Fibroblast of lung (primary cell): ENCODE measurements around the gene MTHFSD. TPM values are rescaled to one million over a fixed set of nuclear protein-coding genes. Genes with fewer than 3 reads are reported as not detected.

Experiments used
- DNase-seq, 2 donors: peaks; one replicate each; pipeline versions ENCODE4 v3.0.0 to v3.0.0-alpha.2; 2010; ENCODE audit warnings: low read depth in 2 of 2
- H2AFZ ChIP-seq: 2 replicates; pipeline ENCODE4 v1.5.1; 2012; ENCODE audit warnings: low read length, control low read depth, inconsistent platforms
- H3K27ac ChIP-seq: 2 replicates; pipeline ENCODE4 v1.5.1; 2011; ENCODE audit warnings: low read length, control low read depth; ENCODE audit not compliant: insufficient read depth
- H3K27me3 ChIP-seq: 2 replicates; pipeline ENCODE4 v1.5.1; 2011; ENCODE audit warnings: mild to moderate bottlenecking, low read length; ENCODE audit not compliant: control insufficient read depth, insufficient read depth
- H3K36me3 ChIP-seq: 2 replicates; pipeline ENCODE4 v1.5.1; 2011; ENCODE audit warnings: low read length; ENCODE audit not compliant: control insufficient read depth, insufficient read depth
- H3K4me1 ChIP-seq: 2 replicates; pipeline ENCODE4 v1.5.1; 2011; ENCODE audit warnings: low read length; ENCODE audit not compliant: control insufficient read depth, insufficient read depth; ENCODE audit errors: extremely low read depth
- H3K4me2 ChIP-seq: 2 replicates; pipeline ENCODE4 v1.5.1; 2011; ENCODE audit warnings: low read length, control low read depth; ENCODE audit not compliant: insufficient read depth; ENCODE audit errors: extremely low read depth
- H3K4me3 ChIP-seq, 4 experiments: fragments of 200-600 bp in 1 of 4; sonication (generic) in 1 of 4; replicated peaks in 1 of 4; 2 replicates each; pipeline ENCODE4 v1.5.1; 2011 to 2016; ENCODE audit warnings: low read length in 4 of 4, low read depth in 3 of 4, mild to moderate bottlenecking in 3 of 4, control low read depth in 2 of 4, inconsistent platforms in 1 of 4, mixed read lengths in 1 of 4; ENCODE audit not compliant: insufficient read depth in 1 of 4; ENCODE audit errors: control extremely low read depth in 1 of 4
- H3K79me2 ChIP-seq: 2 replicates; pipeline ENCODE4 v1.5.1; 2012; ENCODE audit warnings: mild to moderate bottlenecking, low read length, inconsistent platforms; ENCODE audit not compliant: control insufficient read depth, insufficient read depth
- H3K9ac ChIP-seq: 2 replicates; pipeline ENCODE4 v1.5.1; 2011; ENCODE audit warnings: mild to moderate bottlenecking, low read length, control low read depth; ENCODE audit not compliant: insufficient read depth
- H3K9me3 ChIP-seq: 2 replicates; pipeline ENCODE4 v1.5.1; 2012; ENCODE audit warnings: low read depth, low read length; ENCODE audit not compliant: control insufficient read depth, insufficient read depth
- H4K20me1 ChIP-seq: 2 replicates; pipeline ENCODE4 v1.5.1; 2011; ENCODE audit warnings: low read length; ENCODE audit not compliant: control insufficient read depth, insufficient read depth; ENCODE audit errors: extremely low read depth
- EZH2 ChIP-seq: IDR thresholded peaks from 2 replicates; pipeline ENCODE4 v1.5.1; 2012; ENCODE audit warnings: low read length, control low read depth, mild to moderate bottlenecking; ENCODE audit errors: missing control alignments
- polyA plus RNA-seq, 2 donors: library from polyadenylated mRNA; depleted of rRNA in 1 of 2; stranded (reverse) in 1 of 2; unstranded in 1 of 2; fragments of >200 nt; gene quantifications; 2 replicates each; pipeline ENCODE4 v1.2.1, GENCODE V29; 2011 to 2012; ENCODE audit warnings: missing spikeins in 1 of 2
- total RNA-seq: library from RNA; depleted of rRNA; stranded (reverse); fragments of >200 nt; gene quantifications from 2 replicates; pipeline ENCODE4 v1.2.1, GENCODE V29; 2014
- TF ChIP-seq, protein P1 (sequence below), 2 donors: IDR thresholded peaks in 1 of 2; conservative IDR thresholded peaks in 1 of 2; 1 replicate in 1 of 2; 2 replicates in 1 of 2; pipeline ENCODE4 v1.5.1; 2011 to 2012; ENCODE audit warnings: low read length in 2 of 2, control low read depth in 1 of 2, inconsistent platforms in 1 of 2, low read depth in 1 of 2, mild to moderate bottlenecking in 1 of 2

The MTHFSD gene
- total and polyA plus RNA-seq, 2 donors (not counting 1 experiment from before 2014, with no cell fraction given): 13.1 to 19.3 TPM

DNA sequence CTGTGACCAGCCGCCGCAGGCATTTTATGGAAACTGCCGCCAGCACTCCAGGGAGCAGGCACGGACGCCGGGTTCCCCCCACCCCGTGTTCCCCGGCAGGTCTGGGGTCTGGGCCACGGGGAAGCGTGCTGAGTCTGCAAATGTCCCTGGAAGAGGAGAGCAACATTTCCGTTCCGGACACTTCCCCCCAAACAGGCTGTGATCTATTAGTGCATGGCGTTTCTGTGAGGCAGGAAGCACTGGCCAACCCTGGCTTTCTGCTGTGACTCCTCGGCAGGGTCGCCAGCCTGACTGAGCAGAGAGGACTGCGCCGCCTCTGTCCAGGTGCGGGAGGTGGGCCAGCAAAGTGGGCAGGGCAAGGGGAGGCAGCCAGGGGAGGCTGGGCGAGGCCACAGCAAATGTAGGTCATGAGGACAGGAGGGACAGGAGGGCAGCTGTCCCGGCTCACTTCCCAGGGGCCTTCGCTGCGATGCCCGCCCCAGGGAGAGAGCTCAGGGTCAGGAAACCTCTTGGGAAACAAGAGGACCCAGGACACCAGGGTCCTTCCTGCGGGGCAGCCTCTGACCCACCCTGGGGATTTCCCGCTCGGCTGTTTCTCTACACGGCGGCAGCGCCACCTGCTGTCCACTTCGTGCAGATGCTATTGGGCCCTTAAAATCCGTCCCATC lies 35.3 kb downstream of the MTHFSD start:
- Histone ChIP-seq H3K4me3 (peak overlapping the region; percentile 15 to 53 (median 40)), H3K9me3 (no peaks in the 10 kb centered on the region), H3K27ac (peak overlapping the region; percentile 28), H3K79me2 (peaks cover 41% of the 10 kb centered on the region), H3K36me3 (peaks cover 25% of the 10 kb centered on the region), H3K4me1 (peaks cover 23% of the 10 kb centered on the region), H3K4me2 (peak overlapping the region; percentile 62), H3K27me3 (no peaks in the 10 kb centered on the region), H4K20me1 (no peaks in the 10 kb centered on the region), H2AFZ (no peak overlapping the region), H3K9ac (peak overlapping the region; percentile 26)
- peak; percentile 40 to 75 for DNase-seq
- TF ChIP-seq, protein P1, sequence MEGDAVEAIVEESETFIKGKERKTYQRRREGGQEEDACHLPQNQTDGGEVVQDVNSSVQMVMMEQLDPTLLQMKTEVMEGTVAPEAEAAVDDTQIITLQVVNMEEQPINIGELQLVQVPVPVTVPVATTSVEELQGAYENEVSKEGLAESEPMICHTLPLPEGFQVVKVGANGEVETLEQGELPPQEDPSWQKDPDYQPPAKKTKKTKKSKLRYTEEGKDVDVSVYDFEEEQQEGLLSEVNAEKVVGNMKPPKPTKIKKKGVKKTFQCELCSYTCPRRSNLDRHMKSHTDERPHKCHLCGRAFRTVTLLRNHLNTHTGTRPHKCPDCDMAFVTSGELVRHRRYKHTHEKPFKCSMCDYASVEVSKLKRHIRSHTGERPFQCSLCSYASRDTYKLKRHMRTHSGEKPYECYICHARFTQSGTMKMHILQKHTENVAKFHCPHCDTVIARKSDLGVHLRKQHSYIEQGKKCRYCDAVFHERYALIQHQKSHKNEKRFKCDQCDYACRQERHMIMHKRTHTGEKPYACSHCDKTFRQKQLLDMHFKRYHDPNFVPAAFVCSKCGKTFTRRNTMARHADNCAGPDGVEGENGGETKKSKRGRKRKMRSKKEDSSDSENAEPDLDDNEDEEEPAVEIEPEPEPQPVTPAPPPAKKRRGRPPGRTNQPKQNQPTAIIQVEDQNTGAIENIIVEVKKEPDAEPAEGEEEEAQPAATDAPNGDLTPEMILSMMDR (conservative IDR thresholded peaks at IDR 0.05 in 1 of 2, IDR thresholded peaks at IDR 0.05 in 1 of 2; ENCODE audit: low read depth in 1 of 2, low read length in 2 of 2): peak; percentile 89 to 93
- no peak for TF ChIP-seq EZH2

GRCh38 chr16:86519007-86519648 lies 35.9 kb downstream of the MTHFSD start:
- Histone ChIP-seq H2AFZ (no peak overlapping the region), H3K4me1 (peaks cover 23% of the 10 kb centered on the region), H3K27me3 (no peaks in the 10 kb centered on the region), H3K9me3 (no peaks in the 10 kb centered on the region), H4K20me1 (no peaks in the 10 kb centered on the region), H3K4me2 (no peak overlapping the region), H3K9ac (peak overlapping the region; percentile 8), H3K4me3 (no peak overlapping the region), H3K36me3 (peaks cover 25% of the 10 kb centered on the region), H3K27ac (no peak overlapping the region), H3K79me2 (peaks cover 48% of the 10 kb centered on the region)
- DNase-seq: no peak
- TF ChIP-seq, protein P1 (conservative IDR thresholded peaks at IDR 0.05 in 1 of 2, IDR thresholded peaks at IDR 0.05 in 1 of 2; ENCODE audit: low read depth in 1 of 2, low read length in 2 of 2): no peak
- TF ChIP-seq EZH2: no peak

DNA sequence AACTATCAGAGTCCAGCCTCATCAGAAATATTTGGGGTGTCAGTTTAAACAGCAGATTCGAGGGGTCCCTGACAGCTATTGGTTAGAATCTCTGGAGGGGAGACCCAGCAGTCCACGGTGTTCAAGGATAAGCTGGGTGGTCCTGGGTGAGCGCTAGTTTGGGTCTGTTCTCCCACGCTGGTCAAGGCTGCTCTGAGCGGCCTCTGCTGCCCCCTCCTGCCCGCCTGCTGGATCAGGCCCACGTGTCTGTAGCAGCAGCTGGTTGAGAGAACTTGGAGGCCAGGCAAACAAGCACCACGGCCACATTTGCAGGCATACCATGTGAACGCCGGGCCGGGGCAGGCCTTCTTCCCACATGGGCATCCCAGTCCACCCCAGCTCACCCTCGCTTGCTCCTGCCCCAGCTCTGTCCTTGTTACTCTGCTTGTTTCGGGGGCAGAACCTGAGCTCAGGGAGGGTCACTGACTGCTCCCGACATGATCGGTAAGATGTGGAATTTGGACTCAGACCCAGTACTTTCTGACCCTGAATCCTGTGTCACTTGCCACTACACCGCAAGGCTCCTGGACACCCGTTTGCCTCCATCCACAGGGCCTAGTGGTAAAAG lies 37.3 kb downstream of the MTHFSD start:
- Histone ChIP-seq H3K4me1 (peaks cover 23% of the 10 kb centered on the region), H3K36me3 (peaks cover 30% of the 10 kb centered on the region), H3K27ac (peak overlapping the region; percentile 97), H3K4me2 (peak overlapping the region; percentile 49), H2AFZ (no peak overlapping the region), H3K4me3 (peak overlapping the region in 1 of 4 experiments; percentile 99), H3K9ac (no peak overlapping the region), H3K9me3 (no peaks in the 10 kb centered on the region), H4K20me1 (peaks cover 3% of the 10 kb centered on the region), H3K27me3 (no peaks in the 10 kb centered on the region), H3K79me2 (peaks cover 61% of the 10 kb centered on the region)
- TF ChIP-seq, protein P1 (conservative IDR thresholded peaks at IDR 0.05 in 1 of 2, IDR thresholded peaks at IDR 0.05 in 1 of 2; ENCODE audit: low read depth in 1 of 2, low read length in 2 of 2): peak; percentile 69 to 86
- no peak for TF ChIP-seq EZH2
- peak; percentile 69 to 89 for DNase-seq
